Endodermal cell (in vitro differentiated cells): ENCODE measurements around the gene GSTA2. TPM values are rescaled to one million over a fixed set of nuclear protein-coding genes. Genes with fewer than 3 reads are reported as not detected.

Source experiments
- DNase-seq: peaks from one replicate; pipeline ENCODE4 v3.0.0-alpha.2; 2017
- H3K27ac ChIP-seq: 2 replicates; pipeline ENCODE4 v1.5.1; 2013; ENCODE audit warnings: mild to moderate bottlenecking, low read depth, low read length, moderate library complexity
- H3K27me3 ChIP-seq: 2 replicates; pipeline ENCODE4 v1.6.1; 2013; ENCODE audit warnings: mild to moderate bottlenecking, low read length, moderate library complexity; ENCODE audit not compliant: insufficient read depth, control insufficient read depth, poor library complexity, severe bottlenecking
- H3K36me3 ChIP-seq: 2 replicates; pipeline ENCODE4 v1.7.0; 2013; ENCODE audit warnings: mild to moderate bottlenecking, low read length, moderate library complexity; ENCODE audit not compliant: control insufficient read depth, insufficient read depth
- H3K4me1 ChIP-seq: one replicate; pipeline ENCODE4 v1.7.0; 2013; ENCODE audit warnings: low read length; ENCODE audit not compliant: control insufficient read depth, insufficient read depth
- H3K4me3 ChIP-seq: 2 replicates; pipeline ENCODE4 v1.5.1; 2013; ENCODE audit warnings: mild to moderate bottlenecking, low read length, moderate library complexity
- H3K9ac ChIP-seq: 2 replicates; pipeline ENCODE4 v1.6.1; 2013; ENCODE audit warnings: mild to moderate bottlenecking, low read length, moderate library complexity; ENCODE audit not compliant: poor library complexity, severe bottlenecking; ENCODE audit errors: extremely low read depth
- H3K9me3 ChIP-seq: 2 replicates; pipeline ENCODE4 v1.6.1; 2013; ENCODE audit warnings: mild to moderate bottlenecking, low read length, moderate library complexity; ENCODE audit not compliant: control insufficient read depth
- H3K27ac Mint-ChIP-seq: 2 replicates; pipeline ENCODE4 v1.8.0; 2020; ENCODE audit warnings: mixed read lengths
- H3K27me3 Mint-ChIP-seq: 2 replicates; pipeline ENCODE4 v1.8.0; 2021; ENCODE audit warnings: mild to moderate bottlenecking, mixed read lengths; ENCODE audit not compliant: insufficient read depth
- H3K36me3 Mint-ChIP-seq: 2 replicates; pipeline ENCODE4 v1.8.0; 2020; ENCODE audit warnings: low read depth, mixed read lengths
- H3K4me1 Mint-ChIP-seq: 2 replicates; pipeline ENCODE4 v1.8.0; 2020; ENCODE audit warnings: mixed read lengths
- H3K4me3 Mint-ChIP-seq: 2 replicates; pipeline ENCODE4 v1.8.0; 2020; ENCODE audit warnings: mild to moderate bottlenecking, moderate library complexity, mixed read lengths
- H3K9me3 Mint-ChIP-seq: 2 replicates; pipeline ENCODE4 v1.8.0; 2020; ENCODE audit warnings: mild to moderate bottlenecking, mixed read lengths
- WGBS, 2 experiments: methylation state at CpG; one replicate each; pipeline versions ENCODE4 v1.1.5 to v1.1.7; 2013; ENCODE audit warnings: missing lambda C conversion rate in 2 of 2, mixed read lengths in 1 of 2; ENCODE audit not compliant: insufficient coverage in 1 of 2, insufficient read length in 1 of 2; 5-methylcytosine and 5-hydroxymethylcytosine counted together
- total RNA-seq, 2 donors: library from RNA; stranded (reverse); fragmentation: NEBNext Ultra II Directional in 1 of 2; extraction: Animal tissue kit (Norgen Biotek cat#: 25700) in 1 of 2; gene quantifications; 2 replicates in 1 of 2; 3 replicates in 1 of 2; pipeline ENCODE4 v1.2.1, GENCODE V29; 2021
- TF ChIP-seq, protein P1 (sequence below): fragments of 200-600 bp; sonication (generic); conservative IDR thresholded peaks from 2 replicates; pipeline ENCODE4 v1.5.0; 2021; ENCODE audit warnings: antibody characterized with exemption, mild to moderate bottlenecking

Gene GSTA2
- total RNA-seq, 2 donors from 2014 or later = 1.6 to 5.0 TPM

DNA sequence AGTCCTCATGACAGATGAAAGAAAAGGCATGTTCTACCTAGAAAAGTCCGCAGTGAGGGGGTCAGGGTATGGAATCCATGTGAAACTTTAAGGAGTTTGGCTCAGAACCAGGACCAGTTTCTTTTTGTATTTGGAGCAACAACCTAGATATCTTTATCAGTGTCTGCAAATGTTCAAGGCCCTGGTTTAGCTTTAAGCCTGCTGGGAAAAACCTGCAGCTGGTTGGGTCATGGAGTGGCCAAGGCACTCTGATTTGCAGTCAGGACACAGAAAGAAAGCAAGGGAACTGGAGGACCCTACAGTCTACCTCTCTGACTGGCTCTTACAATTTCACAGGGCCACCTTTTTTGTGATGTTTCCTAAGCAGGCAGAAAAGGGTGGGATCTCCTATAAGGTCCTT is 33.7 kb downstream of the GSTA2 start:
- Histone ChIP-seq H3K9me3 (no peaks in the 10 kb centered on the region), H3K36me3 (no peaks in the 10 kb centered on the region), H3K9ac (no peak overlapping the region), H3K27me3 (no peaks in the 10 kb centered on the region), H3K4me1 (peaks cover 15% of the 10 kb centered on the region), H3K4me3 (no peak overlapping the region), H3K27ac (no peak overlapping the region)
- DNase-seq = no peak
- Mint-ChIP-seq H3K9me3 (no peaks in the 10 kb centered on the region), H3K36me3 (no peaks in the 10 kb centered on the region), H3K4me1 (peaks cover 47% of the 10 kb centered on the region), H3K27me3 (no peaks in the 10 kb centered on the region), H3K4me3 (no peak overlapping the region), H3K27ac (no peak overlapping the region)
- TF ChIP-seq, protein P1, sequence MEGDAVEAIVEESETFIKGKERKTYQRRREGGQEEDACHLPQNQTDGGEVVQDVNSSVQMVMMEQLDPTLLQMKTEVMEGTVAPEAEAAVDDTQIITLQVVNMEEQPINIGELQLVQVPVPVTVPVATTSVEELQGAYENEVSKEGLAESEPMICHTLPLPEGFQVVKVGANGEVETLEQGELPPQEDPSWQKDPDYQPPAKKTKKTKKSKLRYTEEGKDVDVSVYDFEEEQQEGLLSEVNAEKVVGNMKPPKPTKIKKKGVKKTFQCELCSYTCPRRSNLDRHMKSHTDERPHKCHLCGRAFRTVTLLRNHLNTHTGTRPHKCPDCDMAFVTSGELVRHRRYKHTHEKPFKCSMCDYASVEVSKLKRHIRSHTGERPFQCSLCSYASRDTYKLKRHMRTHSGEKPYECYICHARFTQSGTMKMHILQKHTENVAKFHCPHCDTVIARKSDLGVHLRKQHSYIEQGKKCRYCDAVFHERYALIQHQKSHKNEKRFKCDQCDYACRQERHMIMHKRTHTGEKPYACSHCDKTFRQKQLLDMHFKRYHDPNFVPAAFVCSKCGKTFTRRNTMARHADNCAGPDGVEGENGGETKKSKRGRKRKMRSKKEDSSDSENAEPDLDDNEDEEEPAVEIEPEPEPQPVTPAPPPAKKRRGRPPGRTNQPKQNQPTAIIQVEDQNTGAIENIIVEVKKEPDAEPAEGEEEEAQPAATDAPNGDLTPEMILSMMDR = no peak
- 93 to 100% methylated on average over 1 of the region's 1 CpG for WGBS, 2 experiments

DNA sequence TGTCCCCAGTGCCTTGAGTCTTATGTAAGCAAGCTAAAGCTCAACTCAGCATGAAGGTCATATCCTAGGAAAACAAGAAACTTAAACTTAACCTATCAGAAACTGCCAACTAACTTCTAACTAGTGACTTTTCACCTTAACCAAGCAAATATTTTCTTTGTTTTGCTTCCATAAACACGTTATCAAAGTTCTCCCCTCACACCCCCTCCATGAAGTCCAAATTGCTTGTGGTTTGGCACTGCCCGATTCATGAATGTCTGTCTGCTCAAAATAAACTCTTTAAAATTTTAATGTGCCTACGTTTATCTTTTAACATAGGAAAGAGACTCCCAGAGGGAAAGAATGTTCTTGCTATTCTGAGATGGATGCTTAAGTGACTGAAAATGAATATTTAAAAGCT is 34.9 kb downstream of the GSTA2 start:
- H3K36me3 Mint-ChIP-seq = no peaks in the 10 kb centered on the region
- TF ChIP-seq, protein P1 = no peak
- 90% methylated on average over 2 to 3 of the region's 3 CpGs for WGBS, 2 experiments
- DNase-seq = no peak
- H3K27ac ChIP-seq = no peak overlapping the region
- peaks cover 48% of the 10 kb centered on the region for H3K4me1 Mint-ChIP-seq
- H3K4me3 ChIP-seq = no peak overlapping the region
- H3K9ac ChIP-seq = no peak overlapping the region
- H3K9me3 ChIP-seq = no peaks in the 10 kb centered on the region
- H3K36me3 ChIP-seq = no peaks in the 10 kb centered on the region
- peaks cover 15% of the 10 kb centered on the region for H3K4me1 ChIP-seq
- no peaks in the 10 kb centered on the region for H3K9me3 Mint-ChIP-seq
- H3K4me3 Mint-ChIP-seq = no peak overlapping the region
- H3K27me3 Mint-ChIP-seq = no peaks in the 10 kb centered on the region
- no peaks in the 10 kb centered on the region for H3K27me3 ChIP-seq
- no peak overlapping the region for H3K27ac Mint-ChIP-seq

GRCh38 chr6:52727908-52728307 is 35.4 kb downstream of the GSTA2 start:
- Histone ChIP-seq H3K9me3 (no peaks in the 10 kb centered on the region), H3K4me1 (peaks cover 15% of the 10 kb centered on the region), H3K9ac (no peak overlapping the region), H3K27ac (no peak overlapping the region), H3K4me3 (no peak overlapping the region), H3K36me3 (no peaks in the 10 kb centered on the region), H3K27me3 (no peaks in the 10 kb centered on the region)
- Mint-ChIP-seq H3K27me3 (no peaks in the 10 kb centered on the region), H3K36me3 (no peaks in the 10 kb centered on the region), H3K9me3 (no peaks in the 10 kb centered on the region), H3K4me1 (peaks cover 48% of the 10 kb centered on the region), H3K4me3 (no peak overlapping the region), H3K27ac (no peak overlapping the region)
- no peak for DNase-seq
- 90 to 92% methylated on average over 2 of the region's 2 CpGs for WGBS, 2 experiments
- TF ChIP-seq, protein P1 = no peak
